SK-N-MC (cell line): ENCODE data around the gene LSR.

Experiments used
- DNase-seq: peaks from one replicate; pipeline ENCODE4 v3.0.0-alpha.2; 2011; ENCODE audit warnings: low read depth, low spot score
- H3K27ac ChIP-seq: fragments of 200-600 bp; sonication (generic); 2 replicates; pipeline ENCODE4 v1.5.1; 2016; ENCODE audit warnings: mixed run types
- H3K36me3 ChIP-seq: fragments of 200-600 bp; sonication (generic); 2 replicates; pipeline ENCODE4 v1.6.1; 2017; ENCODE audit warnings: antibody characterized with exemption, low read length, mixed read lengths; ENCODE audit not compliant: insufficient read depth
- H3K4me3 ChIP-seq: fragments of 200-600 bp; sonication (generic); 2 replicates; pipeline ENCODE4 v1.5.1; 2016
- H3K9ac ChIP-seq: fragments of 200-600 bp; sonication (generic); 2 replicates; pipeline ENCODE4 v1.8.0; 2017; ENCODE audit warnings: mixed run types, mixed read lengths; ENCODE audit not compliant: insufficient read length
- H3K9me3 ChIP-seq: fragments of 200-600 bp; sonication (generic); 2 replicates; pipeline ENCODE4 v1.6.1; 2017; ENCODE audit warnings: low read depth, mild to moderate bottlenecking, antibody characterized with exemption, low read length, moderate library complexity, mixed read lengths
- EZH2 ChIP-seq: fragments of 200-600 bp; sonication (generic); IDR thresholded peaks from one replicate; pipeline ENCODE4 v1.6.1; 2017; ENCODE audit warnings: antibody characterized with exemption
- FOXP2 ChIP-seq: optimal IDR thresholded peaks from 2 replicates; pipeline ENCODE3; 2011; ENCODE audit warnings: mild to moderate bottlenecking, moderate library complexity; ENCODE audit not compliant: insufficient read depth; ENCODE audit errors: extremely low read length, control extremely low read depth
- POLR2AphosphoS5 ChIP-seq: IDR thresholded peaks from 2 replicates; pipeline ENCODE4 v1.6.1; 2012; ENCODE audit warnings: mild to moderate bottlenecking, low read depth, low read length, borderline replicate concordance

LSR gene

DNA sequence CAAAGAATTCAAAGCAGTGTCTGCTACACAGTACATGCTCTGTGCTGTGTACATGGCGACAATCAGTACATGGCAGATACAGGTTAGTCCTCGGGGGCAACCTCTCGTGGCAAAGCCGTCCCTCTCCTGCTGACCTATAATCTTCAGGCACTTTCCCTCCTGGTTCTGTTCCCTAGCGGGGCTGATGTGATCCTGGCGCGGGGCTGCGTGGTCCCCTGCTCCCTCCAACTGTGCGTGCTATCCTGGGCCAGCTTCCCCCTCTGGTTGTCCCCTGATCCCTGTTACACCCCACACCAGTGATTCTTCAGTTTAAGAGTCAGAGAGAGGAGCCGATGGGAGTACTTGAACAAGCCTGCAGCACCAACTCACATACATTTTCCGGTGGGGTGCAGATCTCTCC is 55.2 kb downstream of the LSR start:
- no peaks in the 10 kb centered on the region for H3K36me3 ChIP-seq
- H3K4me3 ChIP-seq, result no peak overlapping the region
- H3K27ac ChIP-seq, result no peak overlapping the region
- DNase-seq, result no peak
- TF ChIP-seq POLR2AphosphoS5 (no peak), EZH2 (no peak), FOXP2 (no peak)
- no peak overlapping the region for H3K9ac ChIP-seq
- H3K9me3 ChIP-seq, result no peaks in the 10 kb centered on the region

- TF ChIP-seq EZH2 (no peak), FOXP2 (no peak), POLR2AphosphoS5 (no peak)
- Histone ChIP-seq H3K36me3 (no peaks in the 10 kb centered on the region), H3K4me3 (no peak overlapping the region), H3K9ac (no peak overlapping the region), H3K9me3 (no peaks in the 10 kb centered on the region), H3K27ac (no peak overlapping the region)
- DNase-seq, result no peak
These were observed 56.4 kb downstream of the LSR start for GRCh38 chr19:35305181-35305580.

DNA sequence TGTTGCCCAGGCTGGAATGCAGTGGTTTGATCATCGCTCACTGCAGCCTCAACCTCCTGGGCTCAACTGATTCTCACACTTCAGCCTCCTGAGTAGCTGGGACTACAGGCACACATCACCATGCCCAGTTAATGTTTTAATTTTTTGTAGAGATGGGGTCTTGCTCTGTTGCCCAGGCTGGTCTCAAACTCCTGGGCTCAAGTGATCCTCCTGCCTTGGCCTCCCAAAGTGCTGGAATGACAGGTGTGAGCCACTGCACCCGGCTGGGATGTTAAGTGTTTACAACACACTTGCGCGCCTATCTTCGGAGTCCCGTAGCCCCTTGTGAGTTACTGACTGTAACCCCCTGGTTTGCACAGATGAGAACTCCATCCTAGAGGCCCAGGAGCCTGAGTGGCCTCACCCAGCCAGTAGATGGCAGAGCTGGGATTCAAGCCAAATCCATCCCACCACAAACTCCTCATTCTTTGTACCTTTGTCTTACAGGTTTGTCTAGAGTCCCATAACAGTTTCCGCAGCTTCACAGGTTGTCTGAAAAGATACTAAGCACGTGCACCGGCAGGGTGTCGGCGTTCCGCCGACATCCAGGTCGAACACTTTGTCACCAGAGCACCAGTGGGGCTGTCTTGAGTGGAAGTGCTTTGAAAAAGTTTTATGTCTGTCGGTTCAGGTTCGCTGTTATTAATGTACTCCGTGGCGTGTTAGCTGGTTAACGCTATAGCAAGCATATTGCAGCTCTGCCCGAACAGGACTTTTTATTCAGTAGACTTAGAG is 57.9 kb downstream of the LSR start:
- TF ChIP-seq FOXP2 (no peak), POLR2AphosphoS5 (no peak), EZH2 (no peak)
- no peaks in the 10 kb centered on the region for H3K36me3 ChIP-seq
- DNase-seq, result no peak
- H3K27ac ChIP-seq, result no peak overlapping the region
- H3K9me3 ChIP-seq, result no peaks in the 10 kb centered on the region
- no peak overlapping the region for H3K9ac ChIP-seq
- no peak overlapping the region for H3K4me3 ChIP-seq

DNA sequence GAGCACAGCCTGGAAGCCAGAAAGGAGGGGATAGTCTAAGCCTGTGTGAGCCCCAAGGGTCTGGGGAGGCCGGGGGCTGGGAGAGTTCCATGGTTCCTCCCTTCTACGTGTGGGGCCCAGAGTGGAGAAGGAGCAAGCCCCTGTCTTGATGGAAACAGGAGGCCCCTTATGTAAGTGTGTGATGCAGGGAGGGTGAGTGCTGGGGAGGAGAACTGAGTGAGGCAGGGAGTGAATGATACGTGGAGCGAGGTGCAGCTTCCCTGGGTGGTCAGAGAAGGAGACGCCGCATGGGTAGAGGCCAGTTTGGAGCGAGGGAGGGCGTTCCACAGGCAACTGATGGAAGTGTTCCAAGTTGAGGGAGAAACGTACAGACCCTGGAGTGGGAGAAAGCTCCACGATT is 59.1 kb downstream of the LSR start:
- Histone ChIP-seq H3K36me3 (no peaks in the 10 kb centered on the region), H3K9ac (no peak overlapping the region), H3K27ac (no peak overlapping the region), H3K4me3 (no peak overlapping the region), H3K9me3 (no peaks in the 10 kb centered on the region)
- TF ChIP-seq POLR2AphosphoS5 (no peak), EZH2 (no peak), FOXP2 (no peak)
- no peak for DNase-seq

DNA sequence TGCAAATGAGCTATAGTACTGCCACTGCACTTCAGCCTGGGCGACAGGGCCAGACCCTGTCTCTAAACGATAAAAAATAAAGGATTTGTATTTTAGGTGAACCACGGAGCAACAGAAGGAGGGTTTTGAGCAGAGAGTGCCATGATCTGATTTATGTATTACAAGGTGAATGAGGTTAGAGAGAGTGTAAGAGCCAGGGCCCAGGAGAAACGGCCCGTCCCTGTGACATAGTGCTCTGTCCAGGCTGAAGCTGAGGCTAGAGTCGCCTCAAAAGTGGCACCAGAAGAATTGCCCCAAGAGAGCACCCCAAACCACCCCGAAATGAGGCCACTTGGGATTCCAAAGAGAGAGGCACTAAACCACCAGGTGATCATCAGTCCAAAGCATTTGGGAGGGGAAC is 60.1 kb downstream of the LSR start:
- Histone ChIP-seq H3K4me3 (no peak overlapping the region), H3K27ac (no peak overlapping the region), H3K36me3 (no peaks in the 10 kb centered on the region), H3K9ac (no peak overlapping the region), H3K9me3 (no peaks in the 10 kb centered on the region)
- DNase-seq, result no peak
- no peak for TF ChIP-seq POLR2AphosphoS5

DNA sequence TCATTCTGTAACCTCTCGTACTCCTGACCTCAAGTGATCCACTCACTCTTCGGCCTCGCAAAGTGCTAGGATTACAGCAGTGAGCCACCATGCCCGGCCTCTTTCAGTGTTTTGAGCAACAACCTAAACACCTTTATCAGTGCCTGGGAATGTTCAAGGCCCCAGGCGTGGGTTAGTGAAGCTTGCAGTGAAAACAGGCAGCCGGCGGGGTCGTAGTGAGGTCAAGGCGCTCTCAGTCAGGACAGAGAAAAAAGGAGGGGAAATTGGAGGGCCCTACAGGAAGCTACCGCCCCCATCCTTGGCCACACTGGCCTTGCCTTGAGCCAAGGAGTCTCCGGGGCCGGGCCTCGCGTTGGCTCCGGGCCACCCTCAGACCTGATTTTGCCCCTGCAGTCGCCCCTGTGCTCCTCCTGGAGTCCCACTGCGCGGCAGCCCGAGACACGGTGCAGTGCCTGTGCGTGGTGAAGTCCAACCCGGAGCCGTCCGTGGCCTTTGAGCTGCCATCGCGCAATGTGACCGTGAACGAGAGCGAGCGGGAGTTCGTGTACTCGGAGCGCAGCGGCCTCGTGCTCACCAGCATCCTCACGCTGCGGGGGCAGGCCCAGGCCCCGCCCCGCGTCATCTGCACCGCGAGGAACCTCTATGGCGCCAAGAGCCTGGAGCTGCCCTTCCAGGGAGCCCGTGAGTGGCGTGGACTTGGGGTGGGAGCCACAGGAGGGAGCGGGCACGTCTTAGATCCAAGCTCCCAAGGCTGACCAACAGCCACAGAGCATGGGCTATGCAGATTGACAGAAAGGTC is 60.9 kb downstream of the LSR start:
- H3K4me3 ChIP-seq, result no peak overlapping the region
- H3K9ac ChIP-seq, result no peak overlapping the region
- H3K36me3 ChIP-seq, result no peaks in the 10 kb centered on the region
- H3K9me3 ChIP-seq, result no peaks in the 10 kb centered on the region
- no peak overlapping the region for H3K27ac ChIP-seq
- no peak for DNase-seq
- TF ChIP-seq POLR2AphosphoS5, result no peak
- no peak for TF ChIP-seq EZH2
- no peak for TF ChIP-seq FOXP2

DNA sequence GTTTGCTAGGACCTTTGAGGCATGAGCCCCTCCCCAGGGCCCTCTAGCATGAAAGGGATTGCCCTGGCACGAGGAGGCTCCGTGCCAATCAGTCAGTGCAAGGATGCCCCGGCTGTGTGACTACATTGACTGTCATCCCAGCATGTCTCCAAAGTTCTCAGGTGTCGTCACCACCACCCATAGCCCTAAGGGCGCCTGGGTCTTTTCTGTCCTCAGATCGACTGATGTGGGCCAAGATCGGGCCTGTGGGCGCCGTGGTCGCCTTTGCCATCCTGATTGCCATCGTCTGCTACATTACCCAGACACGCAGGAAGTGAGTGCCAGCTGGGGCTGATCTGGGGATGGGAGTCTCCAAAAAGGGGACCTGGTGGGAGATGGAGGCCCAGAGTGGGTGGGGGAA is 61.5 kb downstream of the LSR start:
- no peak overlapping the region for H3K27ac ChIP-seq
- H3K36me3 ChIP-seq, result no peaks in the 10 kb centered on the region
- no peak overlapping the region for H3K9ac ChIP-seq
- DNase-seq, result no peak
- no peaks in the 10 kb centered on the region for H3K9me3 ChIP-seq
- TF ChIP-seq FOXP2 (no peak), POLR2AphosphoS5 (no peak), EZH2 (no peak)
- no peak overlapping the region for H3K4me3 ChIP-seq

DNA sequence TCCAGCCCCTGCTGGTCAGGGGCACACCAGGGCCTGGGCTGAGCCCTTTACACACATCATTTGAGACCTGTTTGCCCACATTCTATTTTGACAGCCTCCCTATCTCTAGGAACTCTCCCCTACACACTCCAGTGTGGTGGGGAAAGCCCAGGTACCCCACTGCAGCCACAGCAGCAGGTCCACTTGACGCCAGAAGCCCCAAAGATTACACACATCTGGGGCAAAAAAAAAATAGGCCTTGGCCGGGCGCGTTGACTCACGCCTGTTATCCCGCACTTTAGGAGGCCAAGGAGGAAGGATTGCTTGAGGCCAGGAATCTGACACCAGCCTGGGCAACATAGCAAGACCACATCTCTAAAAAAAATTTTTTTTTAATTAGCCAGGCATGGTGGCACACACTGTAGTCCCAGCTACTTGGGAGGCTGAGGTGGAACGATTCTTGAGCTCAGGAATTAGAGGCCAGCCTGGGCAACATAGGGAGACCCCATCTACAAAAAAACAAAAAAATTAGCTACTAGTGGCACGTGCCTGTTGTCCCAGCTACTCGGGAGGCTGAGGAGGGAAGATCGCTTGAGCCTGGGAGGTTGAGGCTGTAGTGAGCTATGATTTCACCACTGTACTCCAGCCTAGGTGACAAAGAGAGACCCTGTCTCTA is 62.1 kb downstream of the LSR start:
- Histone ChIP-seq H3K9ac (no peak overlapping the region), H3K4me3 (no peak overlapping the region), H3K9me3 (no peaks in the 10 kb centered on the region), H3K27ac (no peak overlapping the region), H3K36me3 (no peaks in the 10 kb centered on the region)
- TF ChIP-seq POLR2AphosphoS5 (no peak), EZH2 (no peak), FOXP2 (no peak)
- DNase-seq, result no peak
